LNCaP clone FGC (cell line): ENCODE results near the gene TRIM73.
"Not testable (repeated sequence)": the region's sequence is repeated elsewhere in the genome, so short reads cannot be mapped to it uniquely, and the experiment has no call there.

ENCODE experiments used
- DNase-seq: peaks from one replicate; pipeline ENCODE4 v3.0.0-alpha.2; 2011; ENCODE audit warnings: low read depth
- H3K4me3 ChIP-seq: 2 replicates; pipeline ENCODE4 v1.5.1; 2011; ENCODE audit warnings: mild to moderate bottlenecking, low read depth, low read length, control low read depth

Gene TRIM73

DNA sequence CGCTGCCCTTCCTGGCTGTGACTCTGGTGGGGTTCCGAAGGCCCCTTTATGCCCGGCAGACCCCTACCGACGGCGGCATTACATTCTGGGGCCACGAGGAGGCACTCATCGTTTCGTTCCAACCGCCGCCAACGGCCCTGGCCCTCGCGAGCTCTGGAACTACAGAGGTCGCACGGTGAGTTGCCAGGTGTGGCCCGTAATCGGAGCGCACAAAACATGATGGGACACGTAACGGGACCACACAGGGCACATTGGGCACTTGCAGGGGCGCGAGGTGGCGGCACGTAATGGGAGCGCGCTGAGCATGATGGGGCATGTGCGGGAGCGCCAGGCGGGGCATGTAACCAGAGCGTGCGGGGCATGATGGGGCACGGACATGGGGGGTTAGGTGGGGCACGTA, at the start of gene TRIM73:
TSS of gene TRIM73 (plus strand) at position 301 of the 400 bp plus-strand sequence. CDS start 3,305 bp downstream, outside the sequence.
- not testable (repeated sequence) for DNase-seq, H3K4me3 ChIP-seq

DNA sequence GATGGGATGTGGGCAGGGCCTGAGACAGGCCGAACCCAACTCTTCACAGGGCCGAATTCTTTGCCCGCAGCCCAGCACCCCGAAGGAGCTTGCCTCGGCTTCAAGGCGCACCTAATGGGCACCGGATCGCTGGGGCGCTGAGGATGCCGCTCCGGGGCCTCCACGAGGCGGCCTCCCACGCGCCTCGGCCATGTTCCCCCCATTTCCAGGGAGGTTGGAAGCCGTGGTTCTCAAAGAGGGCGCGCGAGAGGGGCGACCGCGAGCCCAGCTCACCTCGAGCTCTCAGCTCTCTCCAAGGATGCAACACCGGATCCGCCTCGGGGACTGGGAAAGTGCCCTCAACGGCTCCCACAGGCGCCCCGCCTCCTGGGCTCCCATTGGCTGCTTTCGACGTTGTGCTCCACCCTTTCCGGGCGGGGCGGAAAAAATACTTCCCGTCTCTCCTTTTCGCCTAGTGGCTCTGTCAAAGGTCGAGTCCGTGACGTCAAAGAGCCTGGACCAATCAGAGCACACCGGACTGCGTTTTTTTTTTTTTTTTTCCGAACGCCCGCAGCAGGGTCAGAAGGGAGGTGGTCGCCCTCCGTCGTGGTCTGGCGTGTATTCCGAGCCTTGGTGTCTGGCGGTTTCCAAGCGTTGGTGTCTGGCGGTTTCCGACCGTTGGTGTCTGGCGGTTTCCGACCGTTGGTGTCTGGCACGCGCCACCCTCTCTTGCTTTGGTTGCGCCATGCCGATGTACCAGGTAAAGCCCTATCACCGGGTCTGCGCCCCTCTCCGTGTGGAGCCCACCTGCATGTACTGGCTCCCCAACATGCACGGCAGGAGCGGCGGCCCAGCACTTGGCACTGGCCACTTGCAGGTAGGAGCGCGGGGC, 36.5 kb upstream of the TRIM73 start:
- H3K4me3 ChIP-seq, result peak overlapping the region; percentile 45
- DNase-seq, result peak; percentile 1

DNA sequence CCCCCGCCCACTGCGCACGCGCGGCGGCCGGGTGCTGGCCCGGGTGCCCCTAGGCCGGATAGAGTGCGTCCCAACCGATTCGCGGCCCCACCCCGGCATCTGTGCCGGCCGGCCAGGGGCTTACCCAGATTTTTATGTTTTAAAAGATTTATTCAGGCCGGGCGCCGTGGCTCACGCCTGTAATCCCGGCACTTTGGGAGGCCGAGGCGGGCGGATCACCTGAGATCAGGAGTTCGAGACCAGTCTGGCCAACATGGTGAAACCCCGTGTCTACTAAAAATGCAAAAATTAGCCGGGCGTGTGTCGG, 35.9 kb upstream of the TRIM73 start:
- not testable (repeated sequence) for DNase-seq
- peak overlapping the region; percentile 45 for H3K4me3 ChIP-seq

DNA sequence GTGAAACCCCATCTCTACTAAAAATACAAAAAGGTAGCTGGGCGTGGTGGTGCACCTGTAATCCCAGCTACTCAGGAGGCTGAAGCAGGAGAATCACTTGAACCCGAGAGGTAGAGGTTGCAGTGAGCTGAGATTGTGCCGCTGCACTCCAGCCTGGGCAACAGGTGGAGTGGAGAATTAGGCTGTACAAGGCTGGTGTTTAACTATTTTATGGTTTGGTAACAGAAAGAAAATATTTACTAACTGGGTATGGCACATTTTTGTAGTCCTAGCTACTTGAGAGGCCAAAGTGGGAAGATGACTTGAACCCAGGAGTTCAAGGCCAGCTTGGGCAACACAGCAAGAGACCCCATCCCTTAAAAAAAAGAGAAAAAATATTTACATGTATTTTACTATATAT, 31.4 kb upstream of the TRIM73 start:
- H3K4me3 ChIP-seq, DNase-seq: not testable (repeated sequence)

DNA sequence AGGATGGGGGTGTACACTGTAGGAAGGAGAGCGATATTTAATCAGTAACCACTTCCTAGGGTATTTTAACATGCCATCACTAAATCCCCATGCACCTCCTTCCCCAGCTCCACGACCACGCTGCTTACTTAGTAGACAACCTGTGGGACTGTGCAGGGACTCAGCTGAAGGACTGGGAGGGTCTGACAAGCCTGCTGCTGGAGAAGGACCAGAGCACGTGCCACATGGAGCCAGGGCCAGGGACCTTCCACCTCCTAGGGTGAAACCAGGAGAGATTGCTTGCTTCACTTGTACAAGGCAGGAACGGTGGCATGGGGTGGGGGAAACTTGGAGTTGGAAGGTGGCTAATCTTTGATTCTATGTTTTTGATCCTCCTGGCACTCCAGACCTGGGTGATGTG, 28.8 kb upstream of the TRIM73 start:
- not testable (repeated sequence) for H3K4me3 ChIP-seq, DNase-seq

DNA sequence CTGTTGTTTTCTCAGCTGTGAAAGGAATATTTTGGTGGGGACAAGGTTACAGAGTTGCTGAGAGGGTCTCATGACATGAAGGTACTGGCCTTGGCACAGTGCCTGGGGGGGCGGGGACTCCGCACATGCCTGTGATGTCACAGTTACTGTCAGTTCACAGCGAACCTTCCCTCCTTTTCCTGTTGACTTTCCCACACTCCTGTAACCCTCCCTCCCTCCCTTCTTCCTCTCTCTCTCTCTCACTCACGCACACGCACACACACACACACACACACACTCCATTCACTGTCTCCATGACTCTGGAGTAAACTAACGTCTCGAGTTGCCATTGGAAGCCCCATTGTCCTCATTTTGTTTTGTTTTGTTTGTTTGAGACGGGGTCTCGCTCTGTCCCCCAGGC, 28.1 kb upstream of the TRIM73 start:
- not testable (repeated sequence) for H3K4me3 ChIP-seq, DNase-seq

DNA sequence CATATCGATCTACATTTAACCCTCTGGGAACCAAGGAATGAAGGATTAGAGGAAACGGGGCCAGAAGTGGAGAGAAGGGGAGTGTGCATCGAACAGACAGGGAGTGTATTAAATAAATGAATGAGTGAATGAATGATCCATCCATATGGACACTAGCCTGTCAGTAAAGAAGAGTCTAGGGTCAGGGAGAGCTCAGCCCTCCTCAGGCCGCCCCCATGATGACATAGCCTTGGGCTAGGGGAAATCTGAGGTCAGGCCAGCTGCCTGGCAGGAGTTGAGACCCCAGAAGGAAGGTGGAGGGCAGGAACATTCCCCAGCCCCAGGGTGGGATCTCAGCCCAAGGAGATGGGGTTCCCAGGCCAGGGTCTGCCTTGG, 21.3 kb upstream of the TRIM73 start:
- not testable (repeated sequence) for DNase-seq, H3K4me3 ChIP-seq

DNA sequence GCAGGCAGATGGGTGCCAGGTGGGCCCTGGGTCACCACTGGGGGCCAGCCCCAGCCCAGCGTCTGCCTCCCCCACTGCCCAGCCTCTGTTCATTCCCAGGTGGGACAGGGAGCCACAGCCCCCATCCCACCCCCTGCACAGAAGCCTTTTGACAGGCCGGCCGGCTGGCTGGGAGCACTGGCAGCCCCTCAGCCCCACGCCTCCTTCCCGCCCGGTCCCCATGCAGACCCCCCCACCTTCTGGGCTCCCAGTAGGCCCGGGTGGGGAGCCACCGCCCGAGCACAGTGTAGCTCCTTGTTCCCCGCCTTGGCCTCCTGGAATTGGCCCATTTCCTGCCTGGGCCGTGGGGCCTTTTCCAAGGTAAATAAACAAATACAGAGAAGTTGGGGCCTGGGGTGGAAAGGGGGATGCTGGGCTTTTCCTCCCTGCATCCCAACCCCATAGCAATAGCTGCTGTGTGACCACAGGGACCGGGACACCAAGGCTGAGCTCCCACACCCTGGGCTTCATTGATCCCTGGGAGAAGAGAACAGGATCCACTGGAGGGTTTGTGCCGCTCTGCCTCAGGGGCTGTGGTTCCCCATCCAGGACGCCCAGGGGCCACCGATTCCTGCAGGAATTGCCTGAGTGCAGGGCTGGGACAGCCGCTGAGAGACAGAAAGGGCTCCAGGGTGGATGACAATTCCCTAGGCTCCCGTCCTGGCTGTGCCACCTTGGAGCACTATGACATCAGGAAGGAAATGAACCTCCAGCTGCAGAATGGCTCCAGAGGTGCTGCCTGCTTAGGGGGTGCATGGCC, 20.7 kb upstream of the TRIM73 start:
- not testable (repeated sequence) for H3K4me3 ChIP-seq, DNase-seq

DNA sequence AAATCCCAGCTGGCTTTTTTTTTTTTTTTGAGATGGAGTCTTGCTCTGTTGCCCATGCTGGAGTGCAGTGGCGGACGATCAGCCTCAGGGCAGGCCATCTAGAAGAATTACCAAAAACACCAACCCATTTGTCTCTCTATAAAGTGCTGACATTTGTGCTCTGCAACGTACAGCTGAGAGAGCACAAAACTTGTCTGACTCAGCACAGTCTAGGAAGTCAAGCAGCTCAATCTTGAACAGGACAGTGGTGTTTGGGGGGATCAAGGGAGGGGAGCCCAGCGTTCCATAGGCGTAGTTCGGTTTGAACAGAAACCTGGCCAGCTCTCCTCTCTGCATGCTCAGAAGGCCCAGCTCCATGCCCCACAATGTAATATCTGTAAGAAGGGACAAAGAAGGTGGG, 2.2 kb upstream of the TRIM73 start:
- not testable (repeated sequence) for H3K4me3 ChIP-seq, DNase-seq

DNA sequence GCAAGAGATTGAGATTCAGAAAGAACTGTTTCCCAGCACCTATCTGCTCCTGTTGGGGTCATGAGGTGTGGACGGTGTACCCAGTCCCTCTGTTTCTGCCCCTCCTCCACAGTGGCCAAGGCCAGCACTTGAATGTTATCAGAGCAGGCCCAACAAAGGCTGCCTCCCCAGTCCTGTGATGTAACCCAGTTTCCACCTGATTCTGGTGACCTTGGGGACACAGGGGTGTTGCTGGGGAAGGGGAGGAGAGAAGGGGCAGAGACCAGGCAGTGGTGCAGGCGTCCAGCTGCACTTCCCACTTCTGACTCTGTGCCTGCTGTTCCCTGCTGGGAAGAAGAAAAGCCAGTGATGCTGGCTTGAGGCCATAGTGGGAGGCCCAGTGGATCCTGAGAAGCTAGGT, 2.4 kb downstream of the TRIM73 start:
- DNase-seq, result not testable (repeated sequence)

DNA sequence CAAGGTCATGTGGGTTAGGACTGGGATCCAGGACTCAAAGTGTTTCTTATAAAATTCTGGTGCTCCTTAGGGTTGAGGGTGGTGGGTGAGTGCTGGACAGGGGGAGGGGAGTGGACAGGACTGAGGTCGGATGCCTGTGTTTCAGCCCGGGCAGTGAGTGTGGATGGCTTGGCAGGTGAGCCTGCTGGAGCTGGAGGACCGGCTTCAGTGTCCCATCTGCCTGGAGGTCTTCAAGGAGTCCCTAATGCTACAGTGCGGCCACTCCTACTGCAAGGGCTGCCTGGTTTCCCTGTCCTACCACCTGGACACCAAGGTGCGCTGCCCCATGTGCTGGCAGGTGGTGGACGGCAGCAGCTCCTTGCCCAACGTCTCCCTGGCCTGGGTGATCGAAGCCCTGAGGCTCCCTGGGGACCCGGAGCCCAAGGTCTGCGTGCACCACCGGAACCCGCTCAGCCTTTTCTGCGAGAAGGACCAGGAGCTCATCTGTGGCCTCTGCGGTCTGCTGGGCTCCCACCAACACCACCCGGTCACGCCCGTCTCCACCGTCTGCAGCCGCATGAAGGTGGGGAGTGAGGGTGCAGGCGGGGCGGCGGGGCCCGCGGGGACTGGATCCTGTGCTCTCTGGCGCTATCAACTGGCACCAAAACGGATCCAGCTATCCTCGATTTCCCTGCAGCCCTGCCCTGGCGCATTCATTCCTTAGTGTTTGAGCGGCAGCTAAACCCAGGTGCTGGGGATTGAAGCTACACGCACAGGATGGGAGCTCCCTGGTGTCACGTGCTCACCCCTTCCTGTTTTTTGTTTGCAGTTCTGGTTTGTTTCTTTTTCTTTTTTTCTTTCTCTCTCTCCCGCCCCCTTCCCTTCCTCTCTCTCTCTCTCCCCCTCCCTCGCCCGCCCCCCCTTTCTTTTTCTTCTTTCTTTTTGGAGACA, 3.6 kb downstream of the TRIM73 start:
- not testable (repeated sequence) for DNase-seq, H3K4me3 ChIP-seq

More for the DNA sequence above, 2.4 kb downstream of the TRIM73 start:
- not testable (repeated sequence) for H3K4me3 ChIP-seq

DNA sequence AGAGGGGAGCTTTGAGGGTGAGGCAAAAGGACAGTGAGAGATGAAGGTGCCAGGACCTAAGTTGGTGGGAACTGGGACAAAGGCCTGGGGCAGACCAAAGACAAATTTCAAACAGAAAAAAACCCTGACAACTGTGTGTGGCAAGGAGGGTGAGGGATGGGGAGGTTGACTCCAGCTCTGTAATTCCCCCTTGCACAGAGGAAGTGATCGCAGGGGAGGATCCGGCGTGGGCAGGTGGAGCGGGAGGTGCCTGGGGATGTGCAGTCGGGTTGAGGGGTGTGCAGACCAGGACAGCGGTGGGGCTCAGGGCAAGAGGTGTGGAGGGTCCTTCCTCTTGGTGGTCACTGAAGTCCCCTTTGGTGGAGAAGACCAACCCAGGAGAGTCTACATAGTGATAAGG, 5.1 kb downstream of the TRIM73 start:
- DNase-seq, H3K4me3 ChIP-seq: not testable (repeated sequence)

DNA sequence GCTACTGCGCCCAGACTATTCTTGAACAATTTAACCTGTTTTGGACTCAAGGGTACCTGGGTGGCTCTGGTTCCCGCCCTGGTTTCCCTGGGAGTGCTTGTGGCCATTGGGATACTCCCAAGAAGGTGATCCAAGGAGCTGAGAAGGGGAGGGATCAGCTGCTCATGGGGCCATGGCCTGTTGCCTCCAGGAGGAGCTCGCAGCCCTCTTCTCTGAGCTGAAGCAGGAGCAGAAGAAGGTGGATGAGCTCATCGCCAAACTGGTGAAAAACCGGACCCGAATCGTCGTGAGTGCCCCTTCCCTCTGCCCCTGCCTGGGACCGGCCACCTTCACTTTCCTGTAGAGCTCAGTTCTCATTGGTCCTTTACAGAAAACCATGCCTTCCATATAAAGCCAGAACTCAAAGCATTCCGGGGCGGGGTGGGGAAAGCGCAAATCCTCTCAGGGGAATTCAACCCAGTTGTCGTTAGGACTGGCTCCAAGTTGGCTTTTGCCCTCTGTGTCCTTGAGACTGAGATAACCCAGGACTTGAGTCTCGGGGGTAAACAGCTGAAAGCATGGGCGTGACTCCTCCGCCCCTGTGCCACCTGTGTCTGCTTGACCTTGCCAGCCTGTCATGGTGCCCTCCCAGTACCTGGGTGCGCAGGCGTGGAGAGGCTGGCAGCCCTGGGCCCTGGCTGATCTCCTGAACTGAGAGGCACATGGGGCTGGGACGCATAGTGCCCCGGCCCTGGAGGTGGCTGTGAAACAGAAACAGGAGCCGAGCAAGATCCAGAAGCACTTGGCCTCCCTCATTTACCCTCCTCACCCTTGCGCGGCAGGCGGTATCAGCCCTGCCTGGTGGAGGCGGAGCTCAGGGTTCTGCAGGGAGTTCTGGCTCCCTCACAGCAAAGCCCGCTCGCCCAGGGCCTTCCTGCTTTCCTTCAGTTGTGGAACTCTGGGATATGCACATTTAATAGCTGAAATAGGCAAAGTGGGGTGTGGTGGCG, 8.3 kb downstream of the TRIM73 start:
- H3K4me3 ChIP-seq, DNase-seq: not testable (repeated sequence)

DNA sequence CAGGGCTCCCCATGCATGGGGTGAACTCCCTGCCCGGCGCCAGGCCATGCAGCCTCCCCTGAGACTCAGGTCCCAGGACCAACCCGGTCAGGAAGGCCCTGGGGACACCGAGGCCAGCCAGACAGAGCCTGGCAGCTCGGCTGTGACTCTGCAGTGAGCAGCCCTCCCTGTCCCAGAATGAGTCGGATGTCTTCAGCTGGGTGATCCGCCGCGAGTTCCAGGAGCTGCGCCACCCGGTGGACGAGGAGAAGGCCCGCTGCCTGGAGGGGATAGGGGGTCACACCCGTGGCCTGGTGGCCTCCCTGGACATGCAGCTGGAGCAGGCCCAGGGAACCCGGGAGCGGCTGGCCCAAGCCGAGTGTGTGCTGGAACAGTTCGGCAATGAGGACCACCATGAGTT, 9.2 kb downstream of the TRIM73 start:
- DNase-seq, H3K4me3 ChIP-seq: not testable (repeated sequence)

DNA sequence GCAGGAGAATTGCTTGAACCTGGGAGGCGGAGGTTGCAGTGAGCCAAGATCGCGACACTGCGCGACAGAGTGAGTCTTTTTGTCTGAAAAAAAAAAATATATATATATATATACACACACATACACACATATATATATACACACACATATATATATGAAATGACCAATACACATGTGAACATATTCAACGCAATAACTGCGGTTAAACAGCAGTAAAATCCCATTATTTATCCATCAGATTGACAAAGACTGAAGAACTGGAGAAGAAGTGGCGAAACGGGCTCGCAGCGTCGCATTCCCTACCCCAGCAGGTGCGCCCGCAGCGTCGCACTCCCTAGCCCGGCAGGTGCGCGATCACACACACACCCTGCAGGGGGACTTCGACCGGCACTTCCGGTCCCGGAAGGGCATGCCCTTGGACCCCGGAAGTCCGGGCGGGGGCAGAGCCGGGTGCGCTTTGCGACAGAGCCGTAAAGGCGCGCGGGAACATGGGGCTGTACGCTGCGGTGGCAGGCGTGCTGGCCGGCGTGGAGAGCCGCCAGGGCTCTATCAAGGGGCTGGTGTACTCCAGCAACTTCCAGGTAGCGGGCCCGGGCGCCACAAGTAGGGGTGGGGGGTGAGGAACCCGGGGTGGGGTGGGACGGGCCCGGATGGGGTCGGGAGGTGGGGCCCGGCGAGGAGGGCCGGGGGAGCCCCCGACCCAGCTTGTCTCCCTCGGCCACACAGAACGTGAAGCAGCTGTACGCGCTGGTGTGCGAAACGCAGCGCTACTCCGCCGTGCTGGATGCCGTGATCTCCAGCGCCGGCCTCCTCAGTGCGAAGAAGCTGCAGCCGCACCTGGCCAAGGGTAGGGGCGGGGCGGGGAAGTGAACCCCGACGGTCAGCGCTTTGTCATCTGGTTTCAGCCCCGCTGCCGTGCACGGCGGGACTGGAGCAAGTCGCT, 14.7 kb downstream of the TRIM73 start:
- not testable (repeated sequence) for DNase-seq, H3K4me3 ChIP-seq

DNA sequence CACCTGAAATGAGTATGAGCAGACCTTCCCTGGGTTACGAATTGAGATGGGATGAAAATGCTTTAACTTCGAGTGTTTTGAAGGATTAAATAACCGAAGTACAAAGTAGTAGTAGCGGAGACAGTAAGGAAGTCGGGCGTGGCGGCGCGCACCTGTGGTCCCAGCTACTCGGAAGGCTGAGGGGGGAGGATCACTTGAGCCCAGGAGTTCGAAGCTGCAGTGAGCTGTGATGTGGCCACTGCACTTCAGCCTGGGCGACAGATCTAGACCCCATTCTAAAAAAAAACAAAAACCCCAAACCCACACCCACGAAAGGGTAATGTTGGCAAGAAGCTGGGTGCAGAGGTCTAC, 15.4 kb downstream of the TRIM73 start:
- not testable (repeated sequence) for DNase-seq, H3K4me3 ChIP-seq

DNA sequence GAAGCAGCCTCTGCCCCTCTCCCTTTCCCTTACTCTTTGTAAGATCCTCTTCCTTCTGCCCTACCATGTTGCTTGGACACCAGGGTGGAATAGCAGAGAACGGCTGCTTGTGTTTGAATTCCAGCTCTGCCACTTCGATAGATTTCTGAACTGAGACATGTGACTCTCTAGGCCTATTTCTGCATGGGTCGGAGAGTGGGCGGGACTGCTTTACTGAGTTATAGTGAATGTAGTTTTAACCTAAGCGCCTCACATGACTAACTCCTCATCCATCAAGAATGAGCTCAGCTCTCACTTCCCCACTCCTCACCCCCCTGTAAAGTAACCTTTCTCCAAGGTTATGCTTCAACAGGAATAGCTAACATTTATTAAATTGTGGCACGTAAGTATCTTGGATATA, 18.8 kb downstream of the TRIM73 start:
- H3K4me3 ChIP-seq, DNase-seq: not testable (repeated sequence)
